Glomerular visceral epithelial cell (primary cell): ENCODE data around the gene FCHSD2.

Source experiments
- DNase-seq: peaks from one replicate; pipeline ENCODE4 v3.0.0-alpha.2; 2016; ENCODE audit errors: extremely low spot score

Gene FCHSD2

DNA sequence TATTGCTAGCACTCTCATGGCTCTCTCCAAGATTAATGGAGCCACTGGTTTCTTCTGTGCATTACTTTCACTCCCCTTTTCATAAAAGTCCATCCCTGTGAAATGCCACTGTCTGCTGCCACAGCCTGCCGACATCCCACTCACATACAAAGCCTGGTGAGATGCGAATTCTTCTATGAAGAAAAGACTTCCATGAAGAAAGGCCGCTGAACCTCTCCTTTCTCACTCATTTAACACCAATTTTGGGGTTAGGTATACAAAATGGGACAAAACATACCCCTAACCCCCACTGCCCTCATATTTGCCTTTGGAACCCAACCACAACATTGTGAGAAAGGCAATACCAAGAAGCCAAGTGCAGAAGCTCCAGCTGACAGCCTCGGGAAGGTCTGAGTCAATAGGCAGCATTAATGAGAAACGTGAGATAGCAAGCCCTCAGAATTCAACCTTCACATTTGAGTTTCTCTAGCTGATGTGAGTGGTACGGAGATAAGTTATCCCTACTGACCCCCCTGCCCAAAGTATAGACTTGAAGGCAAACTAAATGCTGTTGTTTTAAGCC lies 171.5 kb downstream of the FCHSD2 start:
- DNase-seq, result no peak

DNA sequence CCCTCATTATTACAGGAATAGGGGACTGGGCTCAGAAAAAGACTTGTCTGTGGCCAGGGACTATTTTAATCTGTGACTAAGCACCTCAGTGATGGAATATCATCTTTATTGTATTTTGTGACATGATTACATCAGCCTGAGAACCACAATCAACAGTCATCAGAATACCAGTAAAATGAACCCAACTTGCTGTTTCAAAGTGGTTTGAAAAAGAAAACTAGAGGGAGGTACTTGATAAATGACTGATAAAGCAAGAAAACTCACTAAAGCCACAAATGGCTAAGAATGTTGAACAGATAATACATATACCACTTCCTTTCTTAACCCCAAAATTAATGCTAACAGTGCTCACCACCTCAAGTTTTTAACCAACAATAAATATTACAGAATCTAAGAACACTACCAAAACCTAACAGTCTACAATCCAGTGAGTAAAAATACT lies 172.2 kb downstream of the FCHSD2 start:
- DNase-seq, result peak; percentile 53

DNA sequence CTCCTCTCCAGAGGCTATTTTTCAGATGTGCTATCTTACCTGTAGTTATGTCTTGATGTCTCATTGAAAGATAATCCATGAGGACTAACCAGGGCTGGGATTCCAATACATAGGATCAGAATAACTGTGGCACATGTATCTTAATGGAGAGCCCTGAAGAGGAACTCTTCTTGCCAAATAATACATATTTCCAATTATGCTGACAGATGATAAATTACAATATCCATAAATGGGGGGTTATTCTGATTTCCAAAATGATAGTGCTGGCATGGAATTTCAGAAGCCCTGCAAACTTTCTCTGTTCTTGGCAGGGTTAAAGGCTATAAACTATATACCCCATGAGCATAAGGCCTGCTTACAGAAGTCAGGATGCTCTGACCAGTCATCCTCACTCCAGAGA lies 173.7 kb downstream of the FCHSD2 start:
- DNase-seq, result no peak

DNA sequence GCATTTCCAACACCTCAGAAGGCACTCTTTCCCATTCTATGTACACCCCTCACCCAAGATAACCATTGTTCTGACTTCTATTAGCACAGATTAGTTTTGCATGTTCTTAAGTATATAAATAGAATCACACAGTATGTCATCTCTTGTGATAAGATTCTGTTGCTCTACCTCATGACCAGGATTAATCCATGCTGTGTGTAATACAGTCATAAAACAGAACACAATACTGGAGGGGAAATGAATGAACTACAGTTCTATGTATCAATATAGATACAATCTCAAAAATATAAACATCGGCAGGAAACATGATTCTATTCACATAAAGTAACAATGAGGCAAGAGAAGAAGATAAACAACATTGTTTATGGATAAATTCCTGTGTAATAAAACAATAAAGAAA lies 176.4 kb downstream of the FCHSD2 start:
- DNase-seq, result no peak

DNA sequence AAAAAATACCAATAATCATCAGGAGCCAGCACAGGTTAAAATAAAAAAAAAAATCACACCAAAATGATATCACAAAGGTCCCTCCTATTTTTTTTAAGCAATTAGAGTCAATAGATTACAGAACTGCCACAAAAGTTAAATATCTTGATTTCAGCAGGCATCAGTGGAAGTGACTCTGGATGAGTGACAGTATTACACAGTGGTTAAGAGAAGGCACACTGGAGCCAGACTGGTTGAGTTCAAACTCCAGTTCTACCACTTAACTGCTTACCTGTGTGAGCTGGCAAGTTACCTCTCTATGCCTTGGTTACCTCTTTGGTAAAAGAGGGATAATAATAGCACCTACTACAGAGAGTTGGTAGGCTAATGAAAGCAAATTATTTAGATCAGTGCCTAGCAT lies 179.4 kb downstream of the FCHSD2 start:
- DNase-seq, result no peak

DNA sequence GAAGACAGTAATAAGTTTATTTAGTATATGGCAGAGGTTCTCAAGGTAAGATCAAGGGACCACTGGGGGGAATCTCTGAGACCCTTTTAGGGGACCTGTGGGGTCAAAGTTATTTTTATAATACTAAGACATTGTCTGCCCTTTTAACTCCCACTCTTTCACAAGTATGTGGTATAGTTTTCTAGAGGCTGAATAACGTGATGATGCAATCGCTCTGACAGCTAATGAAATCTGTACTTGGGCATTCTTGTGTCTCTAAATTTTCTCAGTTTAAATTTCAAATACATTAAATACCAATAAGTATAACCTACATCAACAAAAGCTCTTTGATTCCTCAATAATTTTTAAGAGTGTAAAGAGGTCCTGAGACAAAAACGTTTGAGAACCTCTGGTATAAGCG lies 180.0 kb downstream of the FCHSD2 start:
- no peak for DNase-seq

DNA sequence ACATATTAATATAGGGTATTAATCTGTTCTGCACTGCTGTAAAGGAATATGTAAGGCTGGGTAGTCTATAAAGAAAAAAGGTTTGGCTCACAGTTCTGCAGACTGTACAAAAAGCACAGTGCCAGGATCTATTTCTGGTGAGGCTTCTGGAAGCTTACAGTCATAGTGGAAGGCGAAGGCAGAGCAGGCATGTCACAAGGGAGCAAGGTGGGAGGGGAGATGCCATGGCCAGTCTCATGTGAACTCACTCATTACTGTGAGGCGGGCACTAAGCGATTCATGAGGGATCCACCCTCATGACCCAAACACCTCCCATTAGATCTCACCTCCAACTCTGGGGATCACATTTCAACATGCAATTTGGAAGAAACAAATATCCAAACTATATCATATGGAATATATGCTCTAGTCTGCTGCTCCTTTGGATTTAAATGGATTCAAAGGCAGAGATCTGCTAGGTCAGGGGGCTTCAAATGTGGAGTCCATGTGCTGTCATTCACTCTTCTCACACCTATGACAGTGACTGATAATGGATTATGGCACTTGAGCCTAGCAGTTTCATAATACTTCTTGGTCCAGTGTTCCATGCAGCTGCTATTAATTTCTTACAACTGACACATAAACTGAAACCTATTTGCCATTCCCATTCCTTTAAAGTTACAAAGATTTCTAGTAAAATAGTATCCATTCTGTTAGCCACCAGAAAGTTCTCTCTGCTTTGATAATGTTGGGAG lies 182.0 kb downstream of the FCHSD2 start:
- DNase-seq, result no peak

DNA sequence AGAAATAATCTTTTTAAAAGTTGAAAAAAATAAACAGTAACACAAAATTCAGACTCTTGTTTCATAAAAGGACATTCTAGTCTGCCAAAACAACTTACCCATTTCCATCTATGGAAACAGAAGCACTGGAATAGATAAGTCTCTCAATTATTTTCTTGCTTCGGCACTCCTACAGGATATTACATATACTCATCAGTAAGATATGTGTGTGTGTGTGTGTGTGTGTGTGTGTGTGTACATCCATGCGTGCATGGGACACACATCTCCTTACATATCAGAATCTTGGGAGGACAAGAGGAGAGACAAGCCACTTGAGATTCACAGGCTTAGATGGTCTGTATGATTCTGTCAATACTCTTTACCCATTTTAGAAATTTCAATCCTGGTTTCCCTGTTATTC lies 183.3 kb downstream of the FCHSD2 start:
- DNase-seq, result no peak

DNA sequence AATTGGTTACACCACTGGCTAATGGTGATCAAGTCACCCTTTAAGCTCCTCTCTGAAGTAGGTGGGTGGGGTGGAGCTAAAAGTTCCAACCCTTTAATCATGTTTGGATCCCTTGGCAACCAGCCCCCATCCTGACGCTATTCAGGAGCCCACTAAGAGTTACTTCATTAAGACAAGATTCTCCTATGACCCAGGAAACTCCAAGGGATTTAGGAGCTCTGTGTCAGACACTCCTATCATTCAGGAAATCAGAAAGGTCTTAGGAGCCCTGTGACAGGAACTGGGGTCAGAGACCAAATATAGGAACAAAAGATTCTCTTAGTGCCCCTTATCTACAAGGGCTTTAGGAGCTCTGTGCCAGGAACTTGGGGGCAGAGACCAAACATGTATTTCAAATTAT lies 186.7 kb downstream of the FCHSD2 start:
- DNase-seq, result no peak

DNA sequence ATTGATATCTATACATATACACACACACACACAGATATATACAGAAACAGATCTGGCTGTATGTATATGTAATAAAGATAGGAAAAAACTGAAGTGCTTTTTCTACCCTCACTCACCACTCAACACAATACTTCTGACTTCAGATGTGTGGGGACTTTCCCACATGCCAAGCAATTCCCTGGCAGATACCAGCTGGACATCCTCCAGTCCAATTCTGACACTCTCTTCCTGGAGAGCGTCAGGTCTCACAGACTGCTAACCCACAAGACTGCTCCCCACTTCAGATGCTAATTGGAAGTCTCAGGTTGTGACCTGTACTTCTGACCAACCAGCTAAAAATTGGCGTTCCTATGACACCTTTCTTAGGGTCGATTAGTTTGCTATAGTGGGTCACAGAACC lies 187.3 kb downstream of the FCHSD2 start:
- DNase-seq, result peak; percentile 47

DNA sequence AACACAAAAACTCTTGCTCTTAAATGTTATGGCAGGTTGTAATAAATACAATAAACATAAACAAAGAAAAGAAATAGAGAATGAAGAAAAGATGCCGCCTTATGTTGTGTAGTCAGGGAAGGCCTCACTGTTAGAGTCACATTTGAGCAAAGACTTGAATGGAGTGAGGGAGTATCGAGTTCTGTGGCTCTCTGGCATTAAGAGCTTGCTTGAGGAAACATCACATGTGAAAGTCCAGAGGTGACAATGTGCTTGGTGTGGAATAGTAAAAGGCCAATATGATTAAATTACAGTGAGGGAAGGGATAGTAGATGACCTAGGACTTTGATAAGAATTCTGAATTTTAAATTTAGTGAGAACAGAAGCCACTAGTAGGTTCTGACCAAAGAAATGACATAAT lies 188.5 kb downstream of the FCHSD2 start:
- no peak for DNase-seq

DNA sequence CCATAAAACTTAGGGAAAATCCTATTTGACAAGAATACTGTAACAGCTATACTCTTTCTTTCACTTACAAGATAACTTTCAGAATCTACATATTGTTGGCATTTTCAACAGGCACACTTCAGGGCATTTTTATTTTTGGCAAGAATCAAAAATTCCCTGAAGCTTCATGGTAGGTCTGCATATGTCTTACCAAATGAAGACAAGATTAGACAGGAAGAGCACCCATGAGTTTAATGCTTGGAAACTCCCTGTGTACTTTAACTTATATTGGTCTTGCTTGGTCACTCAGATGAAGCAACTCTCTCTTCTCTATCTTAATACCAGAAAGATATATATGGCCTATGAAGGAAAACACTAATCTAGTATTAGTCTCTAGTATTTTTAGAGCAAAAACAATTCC lies 190.2 kb downstream of the FCHSD2 start:
- no peak for DNase-seq

DNA sequence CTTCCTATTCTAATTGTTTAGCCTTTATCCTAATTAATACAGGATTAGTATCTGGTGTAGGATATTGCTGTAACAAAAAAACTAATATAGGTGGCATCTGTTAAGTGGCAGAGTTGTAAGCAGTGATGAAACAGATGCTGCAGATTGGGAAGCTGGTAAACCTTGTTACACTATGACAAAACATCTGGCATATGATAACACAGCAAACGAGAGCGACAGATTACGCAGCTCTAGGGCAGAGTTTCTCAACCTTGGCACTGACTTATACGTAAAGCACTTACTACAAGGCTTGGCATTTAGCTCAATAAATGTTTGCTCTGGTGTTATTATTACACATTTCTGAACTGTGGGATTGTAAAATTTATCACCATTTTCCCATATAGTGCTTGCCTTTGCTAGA lies 190.9 kb downstream of the FCHSD2 start:
- DNase-seq, result no peak

DNA sequence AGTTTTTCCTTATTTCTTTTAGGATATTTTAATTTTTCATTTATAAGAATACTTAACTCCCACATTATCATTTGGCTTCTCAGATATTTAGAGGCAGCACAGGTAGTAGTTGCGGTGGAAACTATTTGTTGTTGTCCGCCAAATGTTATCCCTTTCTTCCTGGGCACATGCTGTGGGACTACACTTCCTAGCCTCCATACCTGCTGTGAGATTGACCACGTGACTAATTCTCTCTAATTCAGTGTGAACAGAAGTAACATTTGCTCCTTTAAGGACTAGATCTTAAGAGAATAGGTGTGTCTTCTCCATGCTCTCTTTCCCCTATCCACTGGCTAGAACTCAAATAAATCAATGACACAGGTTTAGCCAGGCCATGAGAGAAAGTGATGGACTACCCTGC lies 191.4 kb downstream of the FCHSD2 start:
- no peak for DNase-seq

DNA sequence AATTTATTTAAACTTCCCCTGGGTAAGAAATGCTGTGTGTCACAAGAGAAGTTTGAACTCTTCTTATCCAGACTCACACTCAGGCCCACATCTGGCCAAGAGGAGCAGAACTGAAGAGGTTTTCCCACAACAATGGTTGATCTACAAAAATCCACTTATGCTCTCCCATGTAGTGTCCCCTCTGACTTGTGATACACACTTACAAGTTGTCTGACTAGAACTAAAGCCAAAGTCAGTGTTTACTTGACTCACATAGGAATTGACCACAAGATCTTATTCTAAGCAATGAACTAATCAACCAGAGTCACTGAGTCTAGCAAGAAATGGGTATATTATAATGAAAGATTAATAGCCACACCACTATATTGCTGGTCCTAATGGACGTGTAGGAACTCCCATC lies 194.9 kb downstream of the FCHSD2 start:
- no peak for DNase-seq

DNA sequence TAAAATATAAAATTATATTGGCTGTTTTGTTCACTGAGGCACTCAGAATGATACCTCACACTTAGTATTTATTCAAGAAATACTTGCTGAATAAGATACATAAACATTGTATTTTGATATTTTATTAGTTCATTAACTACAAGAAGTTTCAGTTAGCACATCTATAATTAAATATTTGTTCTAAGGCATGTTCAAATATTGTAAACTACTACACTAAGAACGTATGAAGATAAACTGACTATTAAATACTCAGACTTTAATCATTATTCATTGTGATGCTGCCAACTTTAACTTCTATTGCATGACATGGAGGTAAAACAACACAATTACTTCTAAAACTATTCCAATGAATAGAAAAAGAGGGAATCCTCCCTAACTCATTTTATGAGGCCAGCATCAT lies 198.5 kb downstream of the FCHSD2 start:
- DNase-seq, result no peak

DNA sequence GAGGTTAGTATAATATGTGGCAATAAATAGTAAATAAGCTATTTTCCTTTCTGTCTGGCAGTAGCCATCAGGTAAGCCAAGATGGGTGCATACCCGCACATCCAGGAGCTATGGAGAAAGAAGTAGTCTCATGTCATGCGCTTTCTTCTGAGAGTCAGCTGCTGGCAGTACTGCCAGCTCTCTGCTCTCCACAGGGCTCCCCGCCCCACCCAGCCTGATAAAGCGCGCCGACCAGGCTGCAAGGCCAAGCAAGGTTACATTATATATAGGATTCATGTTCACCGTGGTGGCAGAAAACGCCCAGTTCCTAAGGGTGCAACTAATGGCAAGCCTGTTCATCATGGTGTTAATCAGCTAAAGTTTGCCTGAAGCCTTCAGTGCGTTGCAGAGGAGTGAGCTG lies 201.7 kb downstream of the FCHSD2 start:
- DNase-seq, result no peak

DNA sequence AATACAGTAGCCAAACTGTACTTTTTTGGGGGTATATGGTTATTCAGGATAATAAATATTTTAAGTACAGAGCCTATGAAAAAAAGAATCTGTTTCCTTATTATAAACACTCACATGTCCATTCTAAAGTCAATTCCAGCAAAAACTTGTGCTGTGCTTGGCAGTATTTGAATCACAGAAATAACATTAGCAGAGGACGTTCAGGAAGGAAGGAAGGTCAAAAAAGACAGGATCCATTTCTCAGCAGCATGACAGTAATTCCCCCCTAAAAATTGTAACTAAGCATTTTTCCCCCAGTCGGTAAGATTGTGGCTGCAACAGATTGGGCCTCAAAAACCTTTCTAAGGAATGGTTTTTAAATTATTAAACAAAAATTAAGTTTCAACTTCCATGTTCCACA lies 203.1 kb downstream of the FCHSD2 start:
- DNase-seq, result no peak

DNA sequence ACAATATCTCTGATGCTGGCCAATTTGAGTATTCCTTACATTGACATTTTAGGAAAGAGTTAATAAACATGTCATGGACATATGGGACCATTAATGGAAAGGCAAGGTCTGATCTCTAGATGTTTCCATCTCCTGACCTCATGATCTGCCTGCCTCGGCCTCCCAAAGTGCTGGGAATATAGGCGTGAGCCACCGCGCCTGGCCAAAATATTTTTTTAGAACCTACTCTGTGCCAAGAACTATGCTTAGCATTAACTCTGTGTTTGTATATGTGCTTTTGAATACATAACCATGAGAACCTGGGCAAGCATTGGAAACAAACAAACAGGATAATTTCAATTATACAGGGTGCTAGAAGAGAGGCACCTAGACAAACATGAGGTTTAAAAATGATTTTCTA lies 204.7 kb downstream of the FCHSD2 start:
- DNase-seq, result no peak

DNA sequence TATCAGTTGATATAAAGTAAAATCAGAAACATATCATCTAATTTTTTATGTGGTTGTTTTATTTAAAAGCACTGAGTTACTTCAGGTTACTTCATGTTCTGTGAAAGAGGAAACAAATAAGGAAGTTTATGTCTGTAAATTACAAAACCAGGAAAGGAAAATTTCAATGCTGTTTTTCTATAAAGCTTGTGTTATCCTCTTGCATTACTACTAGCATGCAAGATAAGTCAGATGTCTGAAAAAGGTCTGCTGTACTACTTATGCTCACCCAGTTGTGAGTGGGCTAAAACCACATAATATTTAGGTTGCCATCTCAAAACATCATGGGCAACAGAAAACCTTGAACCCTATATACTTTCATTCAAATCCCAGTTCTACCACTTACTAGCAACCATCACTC lies 206.4 kb downstream of the FCHSD2 start:
- DNase-seq, result no peak

DNA sequence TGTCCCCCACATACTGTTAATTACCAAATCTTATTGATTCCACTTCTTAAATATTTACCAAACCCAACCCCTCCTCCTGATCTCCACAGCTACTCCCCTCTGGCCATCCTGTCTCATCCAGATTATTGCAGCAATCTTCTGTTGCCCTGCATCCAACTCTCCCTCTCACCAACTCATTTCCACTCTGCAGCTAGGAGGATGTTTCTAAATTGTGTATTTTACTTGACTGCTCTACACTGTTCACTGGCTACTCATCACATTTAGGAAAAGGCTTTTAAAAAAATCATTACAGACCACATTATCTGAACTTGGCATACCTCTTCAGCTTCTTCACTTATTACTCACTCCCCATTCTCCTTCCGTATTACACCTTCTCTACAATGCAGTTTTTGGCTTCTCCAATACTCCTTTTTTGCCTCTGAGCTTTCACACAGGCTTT lies 210.0 kb downstream of the FCHSD2 start:
- DNase-seq, result no peak

DNA sequence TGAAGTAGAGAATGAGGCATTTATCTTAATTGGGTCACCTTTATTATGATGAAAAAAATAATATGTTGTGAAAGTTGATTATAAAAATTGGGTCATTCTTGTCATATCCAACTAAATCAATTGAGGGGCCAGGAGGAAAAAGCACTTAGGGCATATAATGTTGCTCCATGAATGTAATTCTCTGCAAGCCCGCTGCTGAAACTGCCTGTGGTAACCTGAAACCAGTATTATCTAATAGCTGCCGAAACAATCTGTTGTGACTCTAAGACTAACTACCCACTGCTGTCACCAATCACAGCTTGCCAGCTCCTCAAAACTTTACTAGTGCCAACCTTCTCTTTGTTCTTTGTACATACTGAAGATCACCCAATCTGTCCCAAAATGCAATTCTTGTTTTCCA lies 212.1 kb downstream of the FCHSD2 start:
- DNase-seq, result no peak

DNA sequence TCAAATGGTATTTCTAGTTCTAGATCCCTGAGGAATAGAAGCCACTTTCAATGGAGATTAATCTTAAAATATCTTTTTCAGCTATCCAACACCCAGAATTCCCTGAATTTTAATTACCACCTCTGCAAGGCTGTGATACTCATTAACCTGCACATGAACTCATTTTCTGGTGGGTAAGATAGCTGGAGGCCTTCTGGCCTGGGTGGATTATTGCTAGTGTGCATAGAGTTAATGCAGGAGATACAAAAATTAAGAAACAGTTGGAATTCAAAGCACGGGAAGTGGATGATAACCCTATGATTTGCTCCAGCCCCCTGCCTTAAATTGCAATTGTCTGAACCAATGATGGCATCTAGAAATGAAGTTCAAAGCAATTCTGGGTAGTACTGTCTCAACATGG lies 212.9 kb downstream of the FCHSD2 start:
- no peak for DNase-seq

DNA sequence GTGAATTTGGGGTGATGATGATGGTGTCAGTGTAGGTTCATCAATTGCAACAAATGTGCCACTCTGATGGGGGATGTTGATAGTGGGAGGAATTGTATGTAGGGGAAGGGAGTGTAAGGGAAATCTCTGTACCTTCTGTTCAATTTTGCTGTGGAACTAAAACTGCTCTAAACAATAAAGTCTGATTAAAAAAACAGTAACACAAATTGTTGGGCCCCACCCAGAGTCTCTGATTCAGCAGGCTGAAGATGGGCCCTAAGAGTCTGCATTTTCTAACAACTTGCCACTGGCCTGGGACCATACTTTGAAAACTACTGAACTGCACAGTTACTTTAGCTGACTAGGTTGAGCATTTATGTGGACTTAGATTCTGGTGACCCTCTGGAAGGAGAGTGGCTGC lies 214.7 kb downstream of the FCHSD2 start:
- DNase-seq, result no peak
